Fibroblast of gingiva (primary cell): ENCODE measurements around the gene ATG4D.

Experiments
- DNase-seq: peaks from one replicate; pipeline ENCODE4 v3.0.0-alpha.2; 2011; ENCODE audit warnings: low read depth

The ATG4D gene

DNA sequence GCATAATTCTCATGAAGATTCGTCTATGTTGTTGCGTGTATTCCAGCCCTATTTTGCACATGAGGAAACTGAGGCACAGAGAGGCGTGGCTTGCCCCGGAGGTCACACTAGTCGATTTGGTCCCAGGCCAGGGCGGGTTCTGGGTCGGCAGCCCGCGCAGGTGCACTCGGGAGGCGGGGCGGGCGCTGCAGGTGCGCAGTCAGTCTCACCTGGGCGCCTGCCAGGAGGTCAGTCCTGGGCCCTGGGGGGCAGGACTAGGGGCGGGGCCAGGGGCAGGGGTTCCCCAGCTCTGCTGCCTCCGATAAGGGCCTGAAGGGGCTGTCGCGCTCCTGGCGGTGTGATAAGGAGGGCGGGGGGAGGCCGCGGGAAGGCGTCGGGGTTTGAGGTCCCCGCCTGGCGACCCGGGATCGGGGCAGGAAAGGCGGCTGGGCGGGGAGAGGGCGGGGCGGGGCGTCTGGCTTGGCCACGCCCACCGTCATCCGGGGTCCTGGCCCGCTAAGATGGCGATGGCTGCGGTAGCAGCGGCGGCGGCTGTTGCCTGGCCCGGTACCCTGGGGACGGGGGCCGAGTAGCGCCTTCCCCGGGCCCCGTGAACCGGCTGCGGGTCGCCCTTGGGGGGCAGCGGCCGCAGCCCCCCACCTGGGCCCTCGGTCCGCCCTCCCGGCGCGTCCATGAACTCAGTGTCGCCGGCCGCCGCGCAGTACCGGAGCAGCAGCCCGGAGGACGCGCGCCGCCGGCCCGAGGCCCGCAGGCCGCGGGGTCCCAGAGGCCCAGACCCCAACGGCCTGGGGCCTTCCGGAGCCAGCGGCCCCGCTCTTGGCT lies at the start of gene ATG4D:
Gene ATG4D, plus strand, starts transcription at position 485 of the 822 bp plus-strand sequence. Its CDS starts 187 bp downstream, at position 672.
- DNase-seq = peak; percentile 54

DNA sequence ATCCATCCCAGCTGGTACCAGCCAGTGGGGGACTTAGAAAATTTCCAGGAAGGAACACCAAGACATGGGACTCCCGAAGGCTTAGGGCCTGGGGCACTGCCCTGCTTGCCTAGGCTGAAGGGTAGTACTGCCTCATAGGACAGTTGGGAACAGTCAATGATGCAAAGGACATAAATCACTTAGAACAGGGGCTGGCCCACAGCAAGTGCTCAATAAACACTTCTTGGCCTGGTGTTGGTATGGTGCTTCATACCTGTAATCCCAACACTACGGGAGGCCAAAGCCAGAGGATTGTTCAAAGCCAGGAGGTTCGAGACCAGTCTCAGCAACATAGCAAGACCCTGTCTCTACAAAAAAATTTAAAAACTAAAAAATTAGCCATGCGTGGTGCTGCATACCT lies 46.3 kb upstream of the ATG4D start:
- DNase-seq = no peak

DNA sequence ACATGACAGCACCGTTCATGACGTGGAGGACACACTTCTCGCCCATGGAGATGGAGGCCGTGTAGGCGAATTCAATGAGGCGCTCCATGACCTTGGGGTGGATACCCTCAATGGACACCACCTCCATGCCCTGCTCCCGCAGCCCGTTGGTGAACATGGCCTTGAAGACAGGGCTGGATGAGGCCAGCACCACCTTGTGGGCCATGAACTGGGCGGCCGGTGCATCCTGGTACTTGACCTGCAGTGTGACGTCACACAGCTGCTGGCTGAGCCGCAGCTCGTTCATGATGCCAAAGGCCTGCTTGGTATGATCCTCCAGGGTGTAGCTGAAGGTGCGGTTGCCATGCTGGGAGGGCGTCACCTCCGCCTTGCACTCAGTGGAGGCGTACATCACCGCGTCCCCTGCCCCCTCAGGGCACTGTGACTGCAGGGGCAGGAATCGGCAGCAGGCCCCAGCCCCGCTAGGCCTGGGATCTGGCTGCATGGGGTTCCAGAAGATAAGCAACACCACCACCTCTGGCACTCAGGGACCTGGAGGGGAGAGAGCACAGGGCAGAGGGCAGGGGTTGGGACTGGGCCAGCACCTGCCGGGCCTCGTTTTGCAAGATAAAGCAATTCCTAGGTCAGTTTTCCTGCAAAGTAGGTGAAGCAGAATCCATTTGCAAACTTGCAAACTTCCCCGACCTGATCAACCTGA lies 44.0 kb upstream of the ATG4D start:
- DNase-seq = no peak

DNA sequence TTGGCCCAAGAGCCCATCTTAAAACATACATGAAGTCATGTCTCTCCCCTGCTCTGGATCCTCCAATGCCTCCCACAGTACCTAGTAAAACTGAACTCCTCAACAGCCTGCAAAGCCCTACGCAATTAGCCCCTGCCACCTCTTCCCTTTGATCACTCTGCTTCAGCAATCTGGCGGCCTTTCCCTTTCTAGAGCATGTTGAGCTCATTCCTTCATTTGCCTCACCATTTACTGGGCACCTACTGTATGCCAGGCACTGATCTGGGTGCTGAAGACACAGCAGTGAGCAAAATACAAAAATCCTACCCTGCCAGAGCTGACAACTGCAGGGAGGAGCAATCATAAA lies 43.5 kb upstream of the ATG4D start:
- no peak for DNase-seq

DNA sequence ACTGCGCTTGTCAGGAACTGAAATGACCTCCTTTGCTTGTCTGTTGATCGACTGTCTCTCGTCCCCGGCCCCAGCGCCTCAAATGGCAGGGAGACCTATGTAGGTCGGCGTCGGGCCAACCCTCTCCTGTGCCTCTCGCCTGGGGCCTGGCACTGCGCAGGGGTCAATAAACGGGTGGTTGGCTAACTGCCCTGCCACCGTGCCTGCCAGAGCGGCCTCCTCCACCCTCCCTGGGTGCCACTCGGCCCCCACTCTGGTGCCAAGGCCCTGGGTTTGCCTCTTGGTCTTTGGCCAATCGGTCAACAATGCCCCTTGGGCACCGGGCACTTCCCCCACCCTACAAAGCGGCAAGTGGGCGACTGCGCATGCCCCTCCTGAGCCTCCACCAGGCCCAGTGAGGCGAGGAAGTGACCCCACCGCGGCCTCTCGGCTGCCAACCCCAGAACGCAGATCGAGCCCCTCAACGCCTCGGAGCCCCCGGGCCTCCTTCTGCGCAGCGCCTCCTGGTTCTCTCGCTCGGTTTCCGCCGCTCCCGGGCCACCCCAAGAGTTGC lies 41.7 kb upstream of the ATG4D start:
- DNase-seq = peak; percentile 65

DNA sequence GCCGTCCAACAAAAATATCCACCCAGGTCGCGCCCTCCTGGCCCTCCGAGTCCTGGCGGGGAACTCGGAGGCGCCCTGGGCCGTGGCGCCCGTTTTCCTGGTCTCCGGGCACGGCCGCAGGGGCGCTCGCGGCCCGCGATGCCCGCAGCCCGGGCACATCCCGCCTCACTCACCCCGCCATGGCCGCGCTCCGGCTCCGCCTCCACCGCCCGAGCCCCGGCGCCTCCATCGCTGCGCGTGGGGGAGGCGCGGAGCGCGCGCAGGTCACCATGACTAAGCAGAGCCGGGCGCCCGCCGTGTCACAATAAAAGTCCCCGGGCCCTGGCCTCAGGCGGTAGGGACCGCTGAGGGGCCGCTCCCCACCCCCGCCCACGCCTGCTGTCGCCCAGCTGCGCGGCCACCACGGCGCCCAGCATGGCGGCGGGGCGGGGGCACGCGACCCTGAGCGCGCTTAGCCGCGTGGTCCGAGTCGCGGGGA lies 41.1 kb upstream of the ATG4D start:
- DNase-seq = peak; percentile 91

DNA sequence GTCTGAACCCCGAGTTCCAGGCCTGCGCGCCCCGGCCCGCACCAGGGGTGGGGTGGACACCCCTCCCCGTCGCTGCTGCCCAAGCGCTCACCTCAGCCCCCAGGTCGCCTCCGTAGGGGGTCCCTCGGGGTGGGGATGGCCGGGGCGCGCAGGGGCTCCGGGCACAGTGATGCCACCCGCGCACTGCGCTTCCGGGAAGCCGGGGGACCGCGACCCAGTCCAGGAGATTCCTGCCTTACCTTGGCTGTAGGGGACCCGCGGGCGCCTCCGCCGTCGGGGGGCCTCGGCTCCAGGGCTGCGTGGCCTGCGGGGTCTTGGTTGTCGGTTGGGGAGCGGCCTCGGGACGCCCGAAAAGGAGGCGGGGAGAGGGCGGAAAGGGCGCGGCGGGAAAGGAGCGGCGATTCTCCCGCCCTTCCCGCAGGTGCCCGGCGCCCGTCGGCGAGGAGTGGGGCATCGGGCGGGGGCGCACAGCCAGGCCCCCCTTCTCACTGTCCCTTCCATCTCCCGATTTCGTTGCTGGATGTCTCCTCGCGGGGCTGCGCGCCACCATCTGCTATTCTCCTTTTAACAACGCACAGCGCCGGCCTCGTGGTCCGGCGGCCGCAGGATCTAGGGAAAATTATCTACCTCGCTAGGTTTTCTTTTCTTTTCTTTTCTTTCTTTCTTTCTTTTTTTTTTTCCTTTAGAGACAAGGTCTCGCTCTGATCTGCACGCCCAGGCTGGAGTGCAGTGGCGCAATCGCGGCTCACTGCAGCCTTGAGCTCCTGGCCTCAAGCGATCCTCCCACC lies 40.5 kb upstream of the ATG4D start, which contains the start of gene KEAP1:
Gene KEAP1, minus strand, starts transcription at position 355 of the 788 bp plus-strand sequence. CDS start 3,323 bp downstream, outside the sequence.
- DNase-seq = peak; percentile 17

DNA sequence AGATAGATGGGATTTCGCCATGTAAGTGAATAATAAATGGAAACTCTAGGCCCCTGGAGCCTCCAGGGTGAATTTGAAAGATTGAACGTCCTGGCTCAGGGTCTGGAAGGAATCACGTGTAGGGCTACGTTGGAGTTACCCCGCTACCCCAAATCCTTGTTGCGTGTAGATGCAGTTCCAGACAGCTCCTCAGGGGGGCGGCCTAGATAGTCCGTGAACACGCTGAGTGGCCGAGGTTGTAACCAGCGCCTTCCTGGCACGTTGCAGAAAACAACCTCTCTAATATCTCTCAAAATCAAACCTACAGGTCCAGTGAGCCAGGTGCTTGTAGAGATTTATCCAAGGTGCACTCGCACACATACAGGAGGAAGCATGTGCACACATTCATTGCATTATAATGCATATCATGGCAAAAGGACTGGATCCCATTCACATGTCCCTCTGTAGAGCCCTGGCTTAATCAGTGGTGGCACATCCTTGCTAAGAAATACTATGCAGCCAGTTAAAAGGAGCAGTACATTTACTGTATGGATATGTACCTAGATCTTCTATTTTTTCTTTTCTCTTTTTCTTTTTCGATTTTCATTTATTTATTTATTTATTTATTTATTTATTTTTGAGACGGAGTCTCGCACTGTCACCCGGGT lies 38.0 kb upstream of the ATG4D start:
- peak; percentile 45 for DNase-seq

DNA sequence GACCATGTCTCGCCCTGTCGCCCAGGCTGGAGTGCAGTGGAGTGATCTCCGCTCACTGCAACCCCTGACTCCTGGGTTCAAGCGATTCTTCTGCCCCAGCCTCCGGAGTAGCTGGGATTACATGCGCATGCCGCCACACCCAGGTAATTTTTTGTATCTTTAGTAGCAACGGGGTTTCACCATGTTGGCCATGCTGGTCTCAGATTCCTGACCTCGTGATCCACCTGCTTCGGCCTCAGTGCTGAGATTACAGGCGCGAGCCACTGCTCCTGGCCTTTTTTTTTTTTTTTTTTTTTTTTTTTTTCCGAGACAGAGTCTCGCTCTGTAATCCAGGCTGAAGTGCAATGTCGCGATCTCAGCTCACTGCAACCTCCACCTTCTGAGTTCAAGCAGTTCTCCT lies 35.7 kb upstream of the ATG4D start:
- no peak for DNase-seq

DNA sequence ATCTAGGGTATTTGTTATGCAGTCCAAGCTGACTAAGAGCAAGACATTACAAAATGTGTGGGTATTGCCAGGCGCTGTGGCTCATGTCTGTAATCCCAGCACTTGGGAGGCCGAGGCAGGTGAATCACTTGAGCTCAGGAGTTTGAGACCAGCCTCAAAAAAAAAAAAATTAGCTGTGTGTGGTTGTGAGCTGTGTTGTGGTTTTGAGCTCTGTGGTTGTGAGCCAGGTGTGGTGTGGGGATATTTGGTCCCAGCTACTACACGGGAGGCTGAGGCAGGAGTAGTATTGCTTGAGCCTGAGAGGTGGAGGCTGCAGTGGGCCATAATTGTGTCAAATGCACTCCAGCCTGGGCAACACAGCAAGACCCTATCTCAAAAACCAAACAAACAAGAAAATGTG lies 35.0 kb upstream of the ATG4D start:
- DNase-seq = no peak

DNA sequence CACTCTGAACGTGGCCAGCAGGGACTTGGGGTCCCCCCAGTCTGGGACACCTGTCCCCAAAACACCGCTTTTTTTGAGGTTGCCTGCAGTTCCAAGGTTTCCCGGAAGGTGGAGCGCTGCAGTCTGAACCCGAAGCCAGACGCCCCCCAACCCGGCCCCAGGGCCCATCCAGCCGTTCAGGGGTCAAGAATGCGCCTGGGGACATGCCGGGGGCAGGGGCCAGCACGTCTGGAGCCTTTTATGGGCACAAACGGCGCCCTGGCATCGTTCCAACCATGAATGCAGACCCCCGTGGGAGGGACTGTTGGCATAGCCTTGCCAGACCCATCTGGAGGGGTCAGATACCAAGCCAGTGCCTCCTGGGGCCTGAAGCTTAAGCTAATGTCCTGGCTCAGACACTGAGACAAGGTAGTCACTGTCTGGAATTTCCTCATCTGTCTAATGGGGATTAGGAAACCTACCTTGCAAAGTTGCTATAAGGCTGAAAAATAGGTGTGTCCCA lies 33.4 kb upstream of the ATG4D start:
- no peak for DNase-seq

DNA sequence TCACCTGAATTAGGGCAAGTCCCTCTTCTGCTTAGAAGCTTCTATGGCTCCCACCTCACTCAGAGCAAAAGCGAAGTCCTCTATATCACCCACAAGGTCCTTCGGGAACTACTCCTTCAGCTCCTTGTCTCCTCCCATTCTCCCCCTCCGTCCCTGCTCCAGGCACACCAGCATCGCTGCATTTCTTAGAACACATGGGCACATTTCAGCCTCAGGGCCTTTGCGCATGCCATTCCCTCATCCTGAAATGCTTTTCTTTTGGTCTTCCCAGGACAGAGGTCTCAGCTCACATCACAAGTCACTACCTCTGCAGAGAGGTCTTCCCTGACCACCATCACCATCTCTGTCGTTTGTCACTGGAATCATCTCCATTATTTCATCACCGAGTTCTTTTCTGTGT lies 30.5 kb upstream of the ATG4D start:
- DNase-seq = no peak

DNA sequence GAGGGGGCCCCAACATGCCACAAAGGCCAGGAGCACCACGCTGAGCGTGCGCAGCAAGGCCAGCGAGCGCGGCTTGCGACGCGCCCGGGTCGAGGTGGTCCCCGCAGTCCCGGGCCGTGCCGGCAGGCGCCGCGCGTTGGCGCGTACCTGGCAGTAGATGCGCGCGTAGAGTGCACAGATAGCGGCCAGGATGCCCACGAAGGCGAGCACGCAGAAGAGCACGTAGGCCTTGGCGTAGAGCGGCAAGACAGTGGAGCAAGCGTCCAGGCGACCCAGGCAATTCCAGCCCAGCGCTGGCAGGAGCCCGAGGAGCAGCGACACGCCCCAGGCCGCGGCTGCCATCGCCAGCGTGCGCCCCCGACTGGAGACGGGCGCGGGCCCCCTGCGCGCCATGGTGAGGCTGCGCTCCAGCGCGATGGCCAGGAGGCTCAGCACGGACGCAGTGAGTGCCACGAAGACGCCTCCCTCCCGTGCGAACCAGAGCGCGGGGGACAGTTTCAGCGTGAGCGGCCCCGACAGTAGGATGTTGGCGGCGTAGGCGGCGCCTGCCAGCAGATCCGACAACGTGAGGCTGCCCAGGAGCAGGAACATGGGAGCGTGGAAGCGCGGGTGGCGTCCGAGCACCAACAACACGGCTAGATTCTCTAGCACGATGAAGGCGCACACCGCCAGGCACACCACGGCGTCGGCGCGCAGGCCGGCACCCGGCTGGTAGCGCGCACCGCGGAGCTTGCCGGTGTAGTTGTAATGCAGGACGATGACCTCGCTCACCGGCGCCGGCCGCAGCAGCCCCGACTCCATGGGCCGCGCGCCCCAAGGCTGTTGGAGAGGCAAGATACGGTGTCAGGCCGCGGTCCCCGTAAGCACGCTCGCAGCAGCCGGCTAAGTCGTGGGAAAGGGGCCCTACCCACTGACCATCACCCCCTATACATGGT lies 29.2 kb upstream of the ATG4D start:
- no peak for DNase-seq

DNA sequence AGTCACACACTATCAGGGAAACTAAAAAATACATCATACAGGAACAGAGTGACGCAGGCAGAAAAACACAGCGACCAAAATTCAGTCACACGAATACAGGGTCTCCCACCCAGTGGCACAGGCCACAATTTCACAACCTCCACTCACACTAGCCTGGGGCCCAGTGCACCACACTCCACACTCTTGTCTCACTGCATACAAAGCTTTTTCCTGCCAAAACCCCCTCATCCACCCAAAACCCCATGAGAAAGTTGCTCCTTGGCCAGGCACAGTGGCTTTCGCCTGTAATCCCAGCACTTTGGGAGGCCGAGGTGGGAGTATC lies 27.7 kb upstream of the ATG4D start:
- no peak for DNase-seq

DNA sequence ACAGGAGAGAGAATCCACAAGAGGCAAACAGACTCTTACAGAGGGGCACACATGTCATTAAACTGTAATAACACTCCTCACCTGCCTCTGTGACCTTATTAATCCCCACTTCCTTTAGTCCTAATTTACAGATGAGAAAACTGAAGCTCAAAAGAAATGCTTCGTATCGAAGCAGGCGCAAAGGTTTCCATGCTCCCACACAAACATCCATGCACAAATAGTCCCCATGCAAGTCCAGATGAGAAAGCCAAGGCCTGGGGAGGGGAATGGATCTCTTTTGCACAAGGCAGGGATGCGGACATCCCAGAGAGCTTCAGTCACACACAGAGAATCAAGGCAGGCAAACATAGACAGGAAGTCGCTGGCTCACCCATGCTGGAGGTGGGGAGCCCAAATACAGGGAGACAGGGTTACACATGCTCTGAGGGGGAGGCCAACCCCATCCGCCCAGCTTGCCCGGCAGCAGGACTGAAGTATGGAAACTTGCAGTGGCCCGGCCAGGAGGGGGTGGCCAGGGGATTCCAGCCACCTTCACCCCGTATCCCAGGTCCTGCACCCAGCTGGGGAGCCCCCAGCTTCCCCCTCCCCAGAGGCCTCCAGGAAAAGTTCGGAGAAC lies 26.9 kb upstream of the ATG4D start:
- DNase-seq = no peak

DNA sequence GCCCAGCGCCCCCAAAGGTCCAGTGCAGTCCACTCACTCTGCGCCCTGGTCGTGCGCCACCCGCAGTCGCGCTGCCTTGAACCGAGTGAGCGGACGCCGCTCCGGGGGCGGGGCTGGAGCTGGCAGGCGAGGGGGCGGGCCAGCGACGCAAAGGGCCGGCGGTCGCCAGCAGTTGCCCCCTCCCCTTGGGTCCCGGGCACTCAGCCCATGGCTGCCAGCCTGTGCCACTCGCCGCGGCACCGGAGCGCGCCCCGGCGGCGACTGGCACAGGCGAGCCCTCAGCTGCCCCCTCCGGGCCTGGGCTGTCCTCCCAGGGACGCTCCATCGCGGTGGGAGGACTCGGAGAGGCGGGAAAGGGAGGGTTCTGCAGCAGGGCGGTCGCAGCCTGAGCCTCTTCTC lies 26.3 kb upstream of the ATG4D start, which contains the start of gene S1PR5:
Gene S1PR5, minus strand, starts transcription at position 87 of the 399 bp plus-strand sequence. CDS start 2,436 bp downstream, outside the sequence.
- no peak for DNase-seq

DNA sequence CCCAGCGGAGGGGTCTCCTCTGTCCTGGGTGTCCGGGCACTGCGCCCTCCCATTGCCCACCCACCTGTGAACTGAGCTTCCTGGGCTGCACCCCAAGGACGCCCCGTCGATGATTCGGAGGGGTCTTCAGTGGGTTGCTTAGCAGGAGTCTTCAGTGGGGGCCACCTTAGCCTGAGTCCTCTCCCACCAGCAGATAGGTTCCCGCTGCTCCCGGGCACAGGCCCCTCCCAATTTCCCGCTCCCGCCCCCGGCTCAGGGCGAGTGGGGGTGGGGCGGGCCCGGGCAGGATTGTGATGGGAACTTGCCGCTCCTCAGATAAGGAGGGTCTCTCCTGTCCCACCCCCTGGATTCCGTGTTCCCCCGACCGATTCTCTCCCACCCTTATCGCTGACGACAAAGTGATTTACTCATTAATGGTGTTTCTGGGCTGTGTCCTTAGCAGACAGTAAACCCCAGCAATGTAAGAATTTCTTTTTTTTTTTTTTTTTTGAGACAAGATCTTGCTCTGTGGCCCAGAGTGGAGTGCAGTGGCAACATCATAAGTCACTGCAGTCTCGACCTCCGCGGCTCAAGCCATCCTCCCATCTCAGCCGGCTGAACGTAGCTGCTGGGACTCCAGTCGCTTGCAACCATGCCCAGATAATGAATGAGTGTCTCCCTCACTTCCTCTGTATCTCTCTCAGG lies 25.8 kb upstream of the ATG4D start:
- DNase-seq = no peak

DNA sequence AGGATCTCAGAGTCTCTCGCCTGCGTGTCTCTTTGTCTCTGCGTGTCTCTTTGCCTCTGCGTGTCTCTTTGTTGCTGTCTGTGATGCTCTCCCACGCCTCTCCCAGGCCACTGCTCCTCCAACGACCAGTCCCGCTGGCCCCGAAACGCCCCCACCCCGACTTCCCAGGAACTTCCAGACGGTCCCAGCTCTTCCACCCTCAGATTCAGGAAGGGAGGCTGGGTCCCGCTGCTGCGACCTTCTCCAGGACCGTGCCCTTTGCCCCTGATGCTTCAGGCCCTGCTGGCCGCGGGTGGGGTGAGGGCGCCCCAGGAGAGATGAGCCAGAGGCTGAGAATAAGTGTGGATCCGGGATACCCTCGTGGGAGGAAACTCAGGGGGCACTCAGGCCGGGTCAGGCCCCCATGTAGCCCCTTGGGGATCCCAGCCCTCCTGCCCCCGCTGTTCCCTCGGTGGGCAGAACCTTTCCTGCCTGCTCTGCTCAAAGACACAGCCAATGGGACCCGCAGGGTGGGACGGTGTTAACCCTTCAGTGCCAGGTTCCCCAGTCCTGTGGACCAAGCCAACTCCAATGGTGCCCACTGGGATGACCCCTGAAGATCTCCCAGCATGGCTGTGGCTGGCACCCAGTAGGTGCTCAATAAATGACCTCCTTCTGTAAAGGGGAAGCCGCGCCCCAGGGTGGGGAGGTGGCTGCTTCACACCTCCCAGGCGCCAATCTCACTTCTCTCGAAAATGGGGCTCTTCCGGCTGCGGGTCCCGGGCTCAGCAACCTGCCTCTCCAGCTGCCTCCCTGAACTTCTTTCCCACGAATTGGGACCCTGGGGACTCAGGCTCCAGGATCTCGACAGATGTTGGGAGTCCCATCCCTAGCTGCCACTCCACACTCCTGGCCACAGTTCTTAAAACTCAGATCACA lies 25.0 kb upstream of the ATG4D start:
- no peak for DNase-seq
